HuH-7.5 (cell line): Measurements from ENCODE around the gene FBXO42.
"Not testable (repeated sequence)": the region's sequence is repeated elsewhere in the genome, so short reads cannot be mapped to it uniquely, and the experiment has no call there.

Source experiments
- DNase-seq: peaks from one replicate; pipeline ENCODE4 v3.0.0; 2011; ENCODE audit warnings: low spot score

The FBXO42 gene

GRCh38 chr1:16218014-16218673 lies 134.1 kb downstream of the FBXO42 start:
- DNase-seq, result no peak

GRCh38 chr1:16217061-16217785 lies 135.1 kb downstream of the FBXO42 start:
- DNase-seq, result peak; percentile 85

GRCh38 chr1:16215882-16216753 lies 136.2 kb downstream of the FBXO42 start:
- peak; percentile 59 for DNase-seq

- not testable (repeated sequence) for DNase-seq
Observed at GRCh38 chr1:16215240-16215639, 137.0 kb downstream of the FBXO42 start.

GRCh38 chr1:16213544-16213943 lies 138.7 kb downstream of the FBXO42 start:
- DNase-seq, result not testable (repeated sequence)

- DNase-seq, result no peak
Observed at GRCh38 chr1:16213013-16213412, 139.3 kb downstream of the FBXO42 start.

- no peak for DNase-seq
Observed at GRCh38 chr1:16212251-16212961, 139.9 kb downstream of the FBXO42 start, which contains the start of gene ARHGEF19. Gene ARHGEF19, minus strand, starts transcription at chr1:16212652. Its CDS starts 3,598 bp downstream, at chr1:16209054.

- no peak for DNase-seq
Observed at GRCh38 chr1:16211824-16212223, 140.5 kb downstream of the FBXO42 start.

GRCh38 chr1:16210581-16210980 lies 141.7 kb downstream of the FBXO42 start:
- DNase-seq, result no peak

GRCh38 chr1:16209847-16210407 lies 142.4 kb downstream of the FBXO42 start:
- DNase-seq, result no peak

GRCh38 chr1:16209132-16209846 lies 143.0 kb downstream of the FBXO42 start:
- no peak for DNase-seq

- no peak for DNase-seq
Observed at GRCh38 chr1:16208270-16208987, 143.9 kb downstream of the FBXO42 start.

GRCh38 chr1:16207318-16208269 lies 144.7 kb downstream of the FBXO42 start:
- no peak for DNase-seq

- peak; percentile 88 for DNase-seq
Observed at GRCh38 chr1:16206547-16207317, 145.5 kb downstream of the FBXO42 start.

- no peak for DNase-seq
Observed at GRCh38 chr1:16205891-16206546, 146.3 kb downstream of the FBXO42 start.

- no peak for DNase-seq
Observed at GRCh38 chr1:16205334-16205671, 147.0 kb downstream of the FBXO42 start.

GRCh38 chr1:16204634-16205333 lies 147.5 kb downstream of the FBXO42 start:
- peak; percentile 59 for DNase-seq
